BE2C (cell line): ENCODE results near the gene PNMA1.

Experiments used
- DNase-seq: peaks from one replicate; pipeline ENCODE4 v3.0.0-alpha.2; 2020
- H3K27me3 ChIP-seq: fragments of 250-450 bp; sonication (Bioruptor Pico); 2 replicates; pipeline ENCODE4 v1.5.1; 2020; ENCODE audit warnings: mild to moderate bottlenecking
- H3K36me3 ChIP-seq: fragments of 250-450 bp; sonication (Bioruptor Pico); 2 replicates; pipeline ENCODE4 v1.5.1; 2020; ENCODE audit warnings: mild to moderate bottlenecking
- H3K4me1 ChIP-seq: fragments of 250-450 bp; sonication (Bioruptor Pico); 2 replicates; pipeline ENCODE4 v1.5.1; 2020
- H3K4me3 ChIP-seq: 2 replicates; pipeline ENCODE4 v1.5.1; 2011; ENCODE audit warnings: low read depth, low read length
- H3K9me3 ChIP-seq: fragments of 250-450 bp; sonication (Bioruptor Pico); 2 replicates; pipeline ENCODE4 v1.5.1; 2020
- CTCF ChIP-seq: IDR thresholded peaks from 2 replicates; pipeline ENCODE4 v1.5.1; 2012; ENCODE audit warnings: mild to moderate bottlenecking, low read depth, low read length

PNMA1 gene

GRCh38 chr14:73759714-73760597 lies 45.8 kb upstream of the PNMA1 start:
- H3K27me3 ChIP-seq: no peaks in the 10 kb centered on the region
- peak; percentile 98 for DNase-seq
- peak overlapping the region; percentile 85 for H3K4me3 ChIP-seq
- TF ChIP-seq CTCF: no peak
- H3K4me1 ChIP-seq: peaks cover 49% of the 10 kb centered on the region
- no peaks in the 10 kb centered on the region for H3K36me3 ChIP-seq
- H3K9me3 ChIP-seq: no peaks in the 10 kb centered on the region

GRCh38 chr14:73759183-73759713 lies 45.1 kb upstream of the PNMA1 start:
- peak; percentile 67 for DNase-seq
- Histone ChIP-seq H3K36me3 (no peaks in the 10 kb centered on the region), H3K27me3 (no peaks in the 10 kb centered on the region), H3K4me3 (peak overlapping the region; percentile 85), H3K9me3 (no peaks in the 10 kb centered on the region), H3K4me1 (peaks cover 54% of the 10 kb centered on the region)
- no peak for TF ChIP-seq CTCF

GRCh38 chr14:73758392-73759182 lies 44.4 kb upstream of the PNMA1 start:
- Histone ChIP-seq H3K9me3 (no peaks in the 10 kb centered on the region), H3K27me3 (no peaks in the 10 kb centered on the region), H3K4me1 (peaks cover 61% of the 10 kb centered on the region), H3K4me3 (peak overlapping the region; percentile 85), H3K36me3 (no peaks in the 10 kb centered on the region)
- TF ChIP-seq CTCF: peak; percentile 76
- DNase-seq: peak; percentile 85

- peak; percentile 75 for DNase-seq
- H3K4me1 ChIP-seq: peaks cover 67% of the 10 kb centered on the region
- no peaks in the 10 kb centered on the region for H3K36me3 ChIP-seq
- no peaks in the 10 kb centered on the region for H3K27me3 ChIP-seq
- TF ChIP-seq CTCF: no peak
- H3K9me3 ChIP-seq: no peaks in the 10 kb centered on the region
- H3K4me3 ChIP-seq: peak overlapping the region; percentile 85
These were observed 43.8 kb upstream of the PNMA1 start for GRCh38 chr14:73757876-73758391.

- DNase-seq: no peak
- H3K27me3 ChIP-seq: no peaks in the 10 kb centered on the region
- peak overlapping the region; percentile 85 for H3K4me3 ChIP-seq
- peaks cover 67% of the 10 kb centered on the region for H3K4me1 ChIP-seq
- H3K9me3 ChIP-seq: no peaks in the 10 kb centered on the region
- H3K36me3 ChIP-seq: no peaks in the 10 kb centered on the region
- no peak for TF ChIP-seq CTCF
These were observed 43.2 kb upstream of the PNMA1 start for GRCh38 chr14:73757381-73757780.
